Brain pericyte (primary cell): ENCODE results near the gene MYOG.

Experiments used
- DNase-seq: peaks from one replicate; pipeline ENCODE4 v3.0.0-alpha.2; 2012; ENCODE audit warnings: low read depth, low spot score

Gene MYOG

DNA sequence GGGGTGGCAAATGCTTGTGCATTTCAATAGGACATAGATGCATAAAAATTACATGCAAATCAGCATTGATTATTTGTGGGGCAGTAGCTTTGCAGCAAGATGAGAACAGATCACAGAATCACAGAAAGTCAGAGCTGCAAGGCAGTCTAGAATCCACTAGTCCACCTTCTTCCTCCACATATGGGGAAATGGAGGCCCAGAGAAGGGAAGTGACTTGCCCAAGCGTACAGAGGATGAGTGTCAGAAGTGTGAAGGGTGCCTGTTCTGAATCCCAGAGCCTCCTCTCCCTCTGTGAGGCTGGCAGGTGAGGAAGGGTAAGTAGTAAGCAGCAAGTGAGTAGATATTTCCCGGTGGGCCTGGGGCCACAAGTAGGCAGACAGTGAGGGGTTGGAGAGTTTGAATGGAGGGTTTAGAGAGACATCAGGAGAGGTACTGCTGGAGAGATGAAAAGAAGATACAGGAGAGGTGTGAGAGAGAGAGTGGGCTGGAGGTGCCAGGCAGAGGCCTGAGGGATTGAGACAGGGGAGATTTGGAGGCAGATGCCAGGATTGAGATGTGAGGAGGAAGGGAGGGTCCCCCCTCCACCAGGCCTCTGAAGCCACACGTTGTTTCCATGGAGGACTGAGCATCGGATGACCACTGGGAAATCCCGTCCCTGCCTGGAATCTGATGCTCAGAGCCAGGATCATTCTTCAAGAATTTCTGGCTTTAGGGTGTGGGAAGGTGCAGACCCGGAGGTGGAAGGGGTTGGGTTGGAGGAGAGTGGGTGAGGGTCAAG, 4.8 kb upstream of the MYOG start:
- DNase-seq = no peak

- no peak for DNase-seq
These were observed 3.8 kb upstream of the MYOG start for GRCh38 chr1:203089651-203090045.

DNA sequence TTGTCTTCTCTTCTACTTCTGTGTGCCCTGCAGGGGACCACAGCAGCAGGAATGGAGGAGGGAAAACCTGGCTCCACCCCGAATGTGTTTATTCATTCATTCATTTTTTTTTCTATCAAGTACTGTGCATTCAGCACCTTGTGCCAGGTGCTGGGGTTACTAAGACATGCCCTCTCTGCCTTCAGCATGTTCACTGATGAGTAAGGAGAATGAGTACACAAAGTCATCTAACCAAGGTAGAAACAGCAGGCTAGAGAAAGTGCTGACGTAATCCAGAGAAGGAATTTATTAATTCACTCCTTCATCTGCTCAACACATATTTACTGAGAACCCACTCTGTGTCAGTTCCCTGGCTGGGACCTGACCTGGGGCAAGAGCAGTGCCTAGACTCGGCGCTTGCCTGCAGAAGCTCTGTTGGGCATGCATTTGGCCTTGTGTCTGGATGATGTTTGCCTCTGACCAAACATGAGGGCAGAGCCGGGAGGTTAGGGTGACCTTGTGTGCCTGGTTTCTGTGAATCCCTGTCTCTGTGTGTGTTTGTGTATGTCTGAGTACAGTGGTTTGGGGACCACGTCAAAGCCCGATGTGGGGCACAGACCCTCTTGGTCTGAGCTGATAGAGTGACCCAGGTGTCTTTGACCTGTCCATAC, 3.3 kb upstream of the MYOG start:
- DNase-seq = no peak

DNA sequence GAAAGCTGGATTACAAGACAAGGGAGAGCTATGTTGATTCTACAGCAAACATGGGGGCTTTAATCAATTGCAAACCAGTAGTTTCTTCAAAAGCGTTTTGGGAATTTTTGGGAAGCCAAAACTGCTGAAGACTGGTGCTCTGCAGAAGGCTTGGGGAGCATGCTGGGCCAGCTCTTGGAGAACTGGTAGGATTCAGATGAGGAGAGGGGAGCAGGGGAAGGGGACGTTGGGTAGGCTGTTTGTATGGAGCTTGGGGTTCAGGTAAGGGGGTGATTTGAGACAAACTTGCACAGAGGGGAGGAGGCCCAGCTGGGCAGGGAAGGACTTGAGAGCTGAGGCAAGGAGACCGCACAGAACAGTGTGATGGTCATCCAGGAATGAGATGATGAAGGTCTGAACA, 2.6 kb upstream of the MYOG start:
- DNase-seq = no peak

GRCh38 chr1:203086992-203087763, 1.4 kb upstream of the MYOG start:
- no peak for DNase-seq

GRCh38 chr1:203084588-203085527, 954 bp downstream of the MYOG start:
- no peak for DNase-seq

DNA sequence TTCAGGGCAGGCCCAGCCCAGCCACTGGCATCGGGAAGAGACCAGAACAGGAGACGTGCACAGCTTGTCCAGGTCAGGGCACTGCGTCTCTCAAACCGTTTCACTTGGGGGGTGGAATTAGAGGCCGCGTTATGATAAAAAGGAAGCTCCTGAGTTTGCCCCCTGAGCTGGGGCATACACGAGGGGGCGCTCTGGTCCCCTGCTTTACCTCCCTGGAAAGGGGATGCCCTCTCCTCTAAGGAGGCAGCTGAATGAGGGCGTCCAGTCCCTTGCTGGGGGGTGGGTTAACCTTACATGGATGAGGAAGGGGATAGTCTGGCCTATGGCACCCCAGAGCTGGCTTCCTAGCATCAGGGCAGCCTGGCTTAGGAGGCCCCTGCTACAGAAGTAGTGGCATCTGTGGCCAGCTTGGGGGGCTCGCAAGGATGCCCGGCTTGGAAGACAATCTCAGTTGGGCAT, 2.3 kb downstream of the MYOG start:
- DNase-seq = no peak

DNA sequence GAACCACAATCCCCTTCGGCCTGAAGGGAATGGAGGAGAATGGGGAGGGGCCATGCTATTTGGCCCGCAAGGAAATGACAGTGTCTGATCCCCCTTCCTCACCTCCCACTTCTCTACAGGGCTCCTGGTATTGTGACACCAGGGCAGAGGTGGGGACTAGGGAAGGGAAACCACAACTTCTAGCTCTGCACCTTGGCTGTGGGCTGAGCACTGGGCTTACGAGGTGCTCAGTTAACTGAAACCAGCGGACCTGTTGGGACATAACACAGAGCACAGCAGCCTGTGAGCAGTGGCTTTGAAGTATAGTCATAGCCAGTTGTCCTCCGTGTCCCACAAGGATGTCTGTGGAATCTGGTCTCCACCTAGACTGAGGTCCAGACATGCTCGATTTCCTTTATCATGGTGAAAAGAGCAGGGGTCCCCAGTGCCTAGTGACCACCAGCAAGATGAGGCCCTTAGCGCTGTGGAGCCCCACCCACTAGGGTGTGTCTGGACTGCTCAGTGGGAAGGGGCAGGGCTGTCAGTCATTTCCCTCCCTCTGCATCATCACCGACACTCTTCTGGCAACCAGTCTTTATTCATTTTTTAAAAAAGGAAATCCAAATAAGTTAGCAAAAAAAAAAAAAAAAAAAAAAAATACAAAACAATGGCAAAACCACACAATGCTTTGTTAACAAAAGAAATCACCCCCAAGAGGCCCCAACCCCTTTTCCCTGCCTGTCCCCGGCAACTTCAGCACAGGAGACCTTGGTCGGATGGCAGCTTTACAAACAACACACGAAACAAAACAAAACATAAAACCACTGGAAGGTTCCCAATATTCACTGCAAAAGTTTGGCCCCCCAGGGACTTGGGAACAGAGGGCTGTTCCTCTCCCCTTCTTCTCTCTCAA, 3.0 kb downstream of the MYOG start:
- no peak for DNase-seq

GRCh38 chr1:203082231-203082505, 3.6 kb downstream of the MYOG start:
- DNase-seq = no peak

DNA sequence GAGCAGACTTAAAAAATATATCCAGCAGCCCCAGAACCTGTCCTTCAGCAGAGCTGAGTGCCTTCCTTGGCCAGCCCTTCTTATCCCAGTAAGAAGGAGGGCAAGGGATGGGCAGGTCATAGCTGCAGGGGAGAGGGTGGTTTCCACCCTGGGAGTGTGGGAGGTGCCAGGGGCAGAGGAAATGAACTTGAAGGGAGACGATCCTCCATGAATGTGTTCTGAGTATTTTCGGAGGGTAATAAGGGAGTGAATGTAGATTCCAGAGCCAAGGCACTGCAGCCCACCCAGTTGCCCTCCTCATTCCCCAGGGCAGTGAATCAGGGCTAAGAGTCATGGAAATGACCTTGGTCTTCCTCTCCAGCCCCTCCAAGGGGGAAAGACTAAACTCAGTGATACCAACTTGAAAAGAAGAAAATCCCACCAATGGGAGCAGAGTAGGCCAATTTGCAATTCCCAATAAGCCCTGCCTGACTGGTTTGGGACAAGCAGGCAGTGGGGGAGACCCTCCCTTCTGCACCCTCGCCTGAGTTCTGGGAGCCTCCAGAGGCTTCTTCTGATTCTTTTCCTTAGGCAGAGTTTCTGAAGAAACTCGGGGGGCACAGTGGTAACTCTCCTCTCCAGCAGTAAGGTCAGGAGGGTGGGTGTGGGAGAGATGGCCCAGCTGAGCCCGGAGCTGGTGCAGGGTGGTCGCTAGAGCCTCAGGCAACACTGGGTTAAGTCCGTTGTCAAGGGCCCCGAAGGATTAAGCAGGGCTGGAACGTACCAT, 4.2 kb downstream of the MYOG start:
- no peak for DNase-seq

DNA sequence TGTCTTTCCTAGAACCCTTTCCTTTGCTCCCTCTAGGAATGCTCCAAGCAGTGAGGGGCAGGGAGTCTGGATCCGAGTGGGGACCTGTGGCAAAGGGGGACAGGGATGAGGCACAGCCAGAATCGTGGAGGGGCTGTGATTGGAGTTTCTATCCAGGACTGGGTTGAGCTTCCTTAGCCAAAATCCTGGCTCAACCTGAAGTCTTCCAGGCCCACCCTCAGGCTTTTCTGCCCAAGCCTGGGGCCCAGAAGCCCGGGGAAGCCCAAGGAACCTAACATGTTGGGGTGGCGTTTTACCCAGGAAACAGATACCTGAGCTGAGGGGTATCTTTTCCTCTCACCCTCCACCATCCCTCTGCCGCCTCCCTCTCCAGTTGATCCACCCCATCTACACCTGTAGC, 5.4 kb downstream of the MYOG start:
- DNase-seq = no peak

- DNase-seq = no peak
These were observed 7.3 kb downstream of the MYOG start for GRCh38 chr1:203078478-203078877.

DNA sequence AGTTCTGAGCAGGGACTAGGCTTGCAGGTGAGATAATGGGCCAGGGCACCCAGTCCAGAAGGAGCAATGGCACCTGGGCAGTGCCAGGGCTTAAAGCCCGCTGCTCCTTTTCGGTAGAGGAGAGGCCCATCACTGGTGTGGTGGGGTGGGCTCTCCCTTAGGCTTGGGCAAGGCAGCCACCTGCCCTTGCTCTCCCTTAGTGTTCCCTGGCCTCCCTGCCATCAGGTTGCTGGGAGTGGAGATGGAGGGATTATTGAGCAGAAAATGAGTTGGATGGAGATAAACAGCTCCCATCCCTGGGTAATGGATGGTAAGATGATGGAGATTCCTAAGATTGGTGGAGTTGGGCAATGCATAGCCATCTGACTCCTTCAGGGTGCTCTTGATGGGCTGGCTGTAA, 7.9 kb downstream of the MYOG start:
- no peak for DNase-seq

- no peak for DNase-seq
These were observed 8.4 kb downstream of the MYOG start for GRCh38 chr1:203077367-203077766.

DNA sequence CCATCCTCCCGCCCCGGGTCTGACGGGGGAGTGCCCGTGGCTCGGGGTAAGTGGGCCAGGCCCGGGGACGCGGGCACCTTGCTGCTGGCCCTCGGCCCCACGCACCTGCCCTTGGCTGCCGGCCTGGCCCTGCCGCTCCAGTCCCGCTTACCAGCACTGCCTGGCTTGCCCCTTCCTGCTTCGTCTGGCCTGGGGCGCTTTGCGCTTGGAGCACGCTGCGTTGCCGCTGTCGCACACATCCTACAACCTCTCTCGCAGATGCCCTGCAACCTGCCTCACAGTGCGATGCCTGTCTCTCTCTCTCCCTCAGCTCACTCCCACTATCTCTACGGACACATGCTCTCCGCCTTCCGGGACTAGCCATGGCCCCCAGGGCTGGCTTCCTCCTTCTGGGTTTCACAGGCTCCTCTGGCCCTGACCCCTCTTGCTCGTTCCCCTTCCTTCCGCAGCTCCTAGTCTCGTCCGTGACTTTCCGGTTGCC, 9.7 kb downstream of the MYOG start:
- no peak for DNase-seq

DNA sequence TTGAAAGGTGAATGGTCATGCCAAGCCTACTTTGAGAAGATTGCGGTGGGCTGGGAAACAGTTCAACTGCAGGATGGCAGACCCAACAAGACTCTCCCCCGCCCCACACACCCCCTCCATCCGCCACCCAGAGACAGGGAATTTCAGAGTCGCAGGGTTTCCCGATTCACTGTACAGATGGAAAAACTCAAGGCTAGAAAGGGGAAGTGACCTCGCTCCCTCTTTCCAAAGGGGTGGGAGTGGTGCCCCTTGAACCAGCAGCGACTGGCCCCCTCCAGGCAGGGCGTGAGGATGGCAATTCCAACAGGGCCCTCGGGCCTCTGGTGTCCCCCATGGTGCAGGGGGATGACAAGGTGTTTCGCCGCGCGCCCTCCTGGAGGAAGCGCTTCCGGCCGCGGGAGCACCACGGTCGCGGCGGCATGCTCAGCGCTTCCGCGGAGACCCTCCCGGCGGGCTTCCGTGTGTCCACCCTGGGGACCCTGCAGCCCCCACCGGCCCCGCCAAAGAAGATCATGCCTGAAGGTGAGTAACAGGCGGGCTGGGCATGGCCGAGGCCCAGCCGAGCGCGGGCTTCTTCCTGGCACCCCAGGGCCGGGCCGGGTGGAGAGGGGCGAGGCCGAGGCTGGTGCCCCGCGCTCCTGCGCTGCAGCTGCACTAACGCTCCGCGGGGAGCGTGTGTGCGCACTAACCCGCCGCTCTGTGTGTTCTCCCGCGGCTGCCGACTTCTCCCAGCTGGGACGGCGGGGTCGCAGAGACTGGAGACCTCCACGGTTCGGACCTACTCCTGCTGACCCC, 10.4 kb downstream of the MYOG start:
- DNase-seq = no peak

DNA sequence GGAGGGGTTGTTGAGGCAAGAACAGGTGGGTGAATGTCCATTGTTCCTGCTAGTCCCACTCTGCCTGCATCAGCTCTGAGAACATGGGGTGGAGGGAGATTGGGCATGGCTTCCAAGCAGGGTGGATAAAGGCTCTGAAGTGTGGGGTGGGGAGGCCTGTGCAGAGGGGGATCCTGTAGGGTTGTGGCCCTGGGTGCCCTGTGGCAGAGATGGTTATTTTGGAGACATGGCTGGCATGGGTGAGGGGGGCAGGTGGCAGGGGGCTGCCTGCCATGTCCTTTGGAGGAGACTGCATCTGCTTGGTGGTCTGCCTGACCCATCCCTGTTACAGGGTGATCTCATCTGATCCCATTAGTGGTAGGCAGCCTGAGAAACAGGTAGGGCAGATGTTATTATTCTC, 11.2 kb downstream of the MYOG start:
- DNase-seq = no peak

- no peak for DNase-seq
These were observed 12.3 kb downstream of the MYOG start for GRCh38 chr1:203073469-203073868.

GRCh38 chr1:203072911-203073310, 12.9 kb downstream of the MYOG start:
- DNase-seq = no peak
